Activated effector memory CD4-positive, alpha-beta T cell treated with Interleukin-2 at 50 U/mL for 16 hours (primary cell): Measurements from ENCODE around the gene GRM5.

Experiments used
- DNase-seq: peaks from one replicate; pipeline ENCODE4 v3.0.0-alpha.2; 2020

The GRM5 gene

GRCh38 chr11:88827018-88827676 is 238.6 kb downstream of the GRM5 start:
- no peak for DNase-seq

GRCh38 chr11:88819616-88820015 is 246.2 kb downstream of the GRM5 start:
- no peak for DNase-seq

GRCh38 chr11:88818978-88819377 is 246.8 kb downstream of the GRM5 start:
- no peak for DNase-seq

GRCh38 chr11:88815505-88815904 is 250.3 kb downstream of the GRM5 start:
- no peak for DNase-seq

- no peak for DNase-seq
Measured at GRCh38 chr11:88814076-88814475, 251.7 kb downstream of the GRM5 start.

- DNase-seq: no peak
Measured at GRCh38 chr11:88813233-88813915, 252.4 kb downstream of the GRM5 start.

GRCh38 chr11:88810420-88811097 is 255.2 kb downstream of the GRM5 start:
- no peak for DNase-seq

- no peak for DNase-seq
Measured at GRCh38 chr11:88809126-88809525, 256.7 kb downstream of the GRM5 start.

GRCh38 chr11:88807349-88807748 is 258.4 kb downstream of the GRM5 start:
- DNase-seq: no peak

- DNase-seq: no peak
Measured at GRCh38 chr11:88806410-88806809, 259.4 kb downstream of the GRM5 start.

- DNase-seq: no peak
Measured at GRCh38 chr11:88801484-88802123, 264.2 kb downstream of the GRM5 start.

GRCh38 chr11:88799771-88800500 is 265.8 kb downstream of the GRM5 start:
- DNase-seq: no peak

- DNase-seq: no peak
Measured at GRCh38 chr11:88790182-88790581, 275.6 kb downstream of the GRM5 start.

- DNase-seq: no peak
Measured at GRCh38 chr11:88779577-88779976, 286.2 kb downstream of the GRM5 start.

GRCh38 chr11:88770475-88771079 is 295.2 kb downstream of the GRM5 start:
- no peak for DNase-seq

- no peak for DNase-seq
Measured at GRCh38 chr11:88744140-88744539, 321.6 kb downstream of the GRM5 start.

GRCh38 chr11:88739524-88739923 is 326.3 kb downstream of the GRM5 start:
- DNase-seq: no peak

GRCh38 chr11:88709567-88709966 is 356.2 kb downstream of the GRM5 start:
- DNase-seq: no peak

- no peak for DNase-seq
Measured at GRCh38 chr11:88704485-88704884, 361.3 kb downstream of the GRM5 start.

GRCh38 chr11:88701816-88702215 is 364.0 kb downstream of the GRM5 start:
- DNase-seq: no peak

GRCh38 chr11:88697139-88697538 is 368.6 kb downstream of the GRM5 start:
- DNase-seq: no peak

GRCh38 chr11:88695689-88696414 is 369.9 kb downstream of the GRM5 start:
- DNase-seq: no peak
